Stimulated activated CD4-positive, alpha-beta T cell treated with anti-CD3 and anti-CD28 coated beads, Interleukin-12 subunit alpha, Interleukin-12 subunit beta, amount 100 ng/mL, for 48 hours (primary cell): ENCODE measurements around the gene TMEM131L.
A peak's percentile ranks its signal among the peaks of the same experiment; 100 is the strongest.

Source experiments
- DNase-seq, 3 donors: peaks; one replicate each; pipeline ENCODE4 v3.0.0-alpha.2; 2020; ENCODE audit warnings: low read depth in 2 of 3, low spot score in 1 of 3

TMEM131L gene

GRCh38 chr4:153521478-153521877 lies 55.3 kb downstream of the TMEM131L start:
- no peak for DNase-seq

- peak; percentile 49 to 60 (median 50) for DNase-seq
These were observed 56.0 kb downstream of the TMEM131L start for GRCh38 chr4:153521999-153522801.

GRCh38 chr4:153522802-153523094 lies 56.6 kb downstream of the TMEM131L start:
- peak; percentile 45 to 52 (median 52) for DNase-seq

GRCh38 chr4:153523164-153523796 lies 57.1 kb downstream of the TMEM131L start:
- no peak for DNase-seq

GRCh38 chr4:153523941-153524386 lies 57.8 kb downstream of the TMEM131L start:
- no peak for DNase-seq

GRCh38 chr4:153524682-153525081 lies 58.5 kb downstream of the TMEM131L start:
- DNase-seq: no peak

GRCh38 chr4:153527690-153528089 lies 61.5 kb downstream of the TMEM131L start:
- DNase-seq: no peak

GRCh38 chr4:153528705-153529485 lies 62.7 kb downstream of the TMEM131L start:
- DNase-seq: no peak

GRCh38 chr4:153529646-153530045 lies 63.5 kb downstream of the TMEM131L start:
- no peak for DNase-seq

- no peak for DNase-seq
These were observed 64.3 kb downstream of the TMEM131L start for GRCh38 chr4:153530284-153530999.

GRCh38 chr4:153531000-153531358 lies 64.8 kb downstream of the TMEM131L start:
- DNase-seq: no peak

- DNase-seq: no peak
These were observed 65.9 kb downstream of the TMEM131L start for GRCh38 chr4:153531976-153532626.

GRCh38 chr4:153532636-153533035 lies 66.5 kb downstream of the TMEM131L start:
- no peak for DNase-seq

- DNase-seq: no peak
These were observed 67.2 kb downstream of the TMEM131L start for GRCh38 chr4:153533387-153533786.

- DNase-seq: no peak
These were observed 68.9 kb downstream of the TMEM131L start for GRCh38 chr4:153534792-153535629.

- no peak for DNase-seq
These were observed 69.8 kb downstream of the TMEM131L start for GRCh38 chr4:153535772-153536513.

- DNase-seq: no peak
These were observed 71.4 kb downstream of the TMEM131L start for GRCh38 chr4:153537493-153537960.

- no peak for DNase-seq
These were observed 72.6 kb downstream of the TMEM131L start for GRCh38 chr4:153538487-153539357.
